ENCODE results near the gene WDR88. TPM values are rescaled to one million over a fixed set of nuclear protein-coding genes. Genes with fewer than 3 reads are reported as not detected.
A peak's percentile ranks its signal among the peaks of the same experiment; 100 is the strongest.

WDR88 gene
- total and polyA plus RNA-seq, 2 of the 13 experiments (the other 11 are each of a cell fraction or from before 2014, with no cell fraction given) = not detected

DNA sequence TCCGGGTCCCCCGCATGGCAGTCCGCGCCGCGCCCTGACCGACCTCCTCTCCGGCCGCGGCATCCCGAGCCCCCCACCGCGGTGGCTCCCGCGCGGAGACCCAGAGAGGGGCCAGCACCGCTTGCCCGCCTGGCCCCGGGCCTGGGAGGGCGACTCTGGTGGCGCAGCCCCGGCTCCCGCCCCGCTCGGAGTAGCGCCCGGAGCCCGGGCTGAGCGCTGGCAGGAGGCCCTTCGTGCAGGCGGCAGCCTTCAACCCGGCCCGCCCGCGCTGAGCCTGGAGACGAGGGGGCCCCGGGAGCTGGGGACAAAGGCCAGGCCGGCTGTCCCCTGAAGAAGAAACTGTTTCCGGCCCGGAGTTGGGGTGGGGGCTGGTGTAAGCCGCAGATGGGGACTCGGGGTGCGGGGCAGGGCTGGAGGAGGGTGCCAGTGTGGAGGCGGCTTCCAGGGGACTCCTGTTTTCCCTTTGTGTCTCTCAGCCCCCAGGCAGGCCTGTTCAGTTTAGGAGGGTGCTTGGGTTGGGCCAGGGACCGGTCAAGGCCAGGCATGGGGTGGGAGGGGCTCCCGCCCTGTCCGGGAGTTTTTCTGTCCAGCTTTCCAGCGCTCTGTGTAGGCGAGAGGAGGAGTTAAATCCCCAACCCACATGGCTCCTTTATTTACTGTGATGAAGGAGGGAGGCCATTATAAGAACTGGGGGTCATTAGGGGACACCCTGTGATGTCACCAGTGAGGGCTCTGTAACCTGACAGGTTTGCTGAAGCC lies 63.2 kb downstream of the WDR88 start (continued):
- TF ChIP-seq, protein P1, sequence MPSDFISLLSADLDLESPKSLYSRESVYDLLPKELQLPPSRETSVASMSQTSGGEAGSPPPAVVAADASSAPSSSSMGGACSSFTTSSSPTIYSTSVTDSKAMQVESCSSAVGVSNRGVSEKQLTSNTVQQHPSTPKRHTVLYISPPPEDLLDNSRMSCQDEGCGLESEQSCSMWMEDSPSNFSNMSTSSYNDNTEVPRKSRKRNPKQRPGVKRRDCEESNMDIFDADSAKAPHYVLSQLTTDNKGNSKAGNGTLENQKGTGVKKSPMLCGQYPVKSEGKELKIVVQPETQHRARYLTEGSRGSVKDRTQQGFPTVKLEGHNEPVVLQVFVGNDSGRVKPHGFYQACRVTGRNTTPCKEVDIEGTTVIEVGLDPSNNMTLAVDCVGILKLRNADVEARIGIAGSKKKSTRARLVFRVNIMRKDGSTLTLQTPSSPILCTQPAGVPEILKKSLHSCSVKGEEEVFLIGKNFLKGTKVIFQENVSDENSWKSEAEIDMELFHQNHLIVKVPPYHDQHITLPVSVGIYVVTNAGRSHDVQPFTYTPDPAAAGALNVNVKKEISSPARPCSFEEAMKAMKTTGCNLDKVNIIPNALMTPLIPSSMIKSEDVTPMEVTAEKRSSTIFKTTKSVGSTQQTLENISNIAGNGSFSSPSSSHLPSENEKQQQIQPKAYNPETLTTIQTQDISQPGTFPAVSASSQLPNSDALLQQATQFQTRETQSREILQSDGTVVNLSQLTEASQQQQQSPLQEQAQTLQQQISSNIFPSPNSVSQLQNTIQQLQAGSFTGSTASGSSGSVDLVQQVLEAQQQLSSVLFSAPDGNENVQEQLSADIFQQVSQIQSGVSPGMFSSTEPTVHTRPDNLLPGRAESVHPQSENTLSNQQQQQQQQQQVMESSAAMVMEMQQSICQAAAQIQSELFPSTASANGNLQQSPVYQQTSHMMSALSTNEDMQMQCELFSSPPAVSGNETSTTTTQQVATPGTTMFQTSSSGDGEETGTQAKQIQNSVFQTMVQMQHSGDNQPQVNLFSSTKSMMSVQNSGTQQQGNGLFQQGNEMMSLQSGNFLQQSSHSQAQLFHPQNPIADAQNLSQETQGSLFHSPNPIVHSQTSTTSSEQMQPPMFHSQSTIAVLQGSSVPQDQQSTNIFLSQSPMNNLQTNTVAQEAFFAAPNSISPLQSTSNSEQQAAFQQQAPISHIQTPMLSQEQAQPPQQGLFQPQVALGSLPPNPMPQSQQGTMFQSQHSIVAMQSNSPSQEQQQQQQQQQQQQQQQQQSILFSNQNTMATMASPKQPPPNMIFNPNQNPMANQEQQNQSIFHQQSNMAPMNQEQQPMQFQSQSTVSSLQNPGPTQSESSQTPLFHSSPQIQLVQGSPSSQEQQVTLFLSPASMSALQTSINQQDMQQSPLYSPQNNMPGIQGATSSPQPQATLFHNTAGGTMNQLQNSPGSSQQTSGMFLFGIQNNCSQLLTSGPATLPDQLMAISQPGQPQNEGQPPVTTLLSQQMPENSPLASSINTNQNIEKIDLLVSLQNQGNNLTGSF (CRISPR knock-in tag; IDR thresholded peaks at IDR 0.05) = 0 out of 2 replicates have a peak, but pooled peaks have one; percentile 16
- TF ChIP-seq, protein P2, sequence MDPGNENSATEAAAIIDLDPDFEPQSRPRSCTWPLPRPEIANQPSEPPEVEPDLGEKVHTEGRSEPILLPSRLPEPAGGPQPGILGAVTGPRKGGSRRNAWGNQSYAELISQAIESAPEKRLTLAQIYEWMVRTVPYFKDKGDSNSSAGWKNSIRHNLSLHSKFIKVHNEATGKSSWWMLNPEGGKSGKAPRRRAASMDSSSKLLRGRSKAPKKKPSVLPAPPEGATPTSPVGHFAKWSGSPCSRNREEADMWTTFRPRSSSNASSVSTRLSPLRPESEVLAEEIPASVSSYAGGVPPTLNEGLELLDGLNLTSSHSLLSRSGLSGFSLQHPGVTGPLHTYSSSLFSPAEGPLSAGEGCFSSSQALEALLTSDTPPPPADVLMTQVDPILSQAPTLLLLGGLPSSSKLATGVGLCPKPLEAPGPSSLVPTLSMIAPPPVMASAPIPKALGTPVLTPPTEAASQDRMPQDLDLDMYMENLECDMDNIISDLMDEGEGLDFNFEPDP (CRISPR knock-in tag; conservative IDR thresholded peaks at IDR 0.05) = 0 out of 2 replicates have a peak, but pooled peaks have one; percentile 47
- 0 out of 2 replicates have a peak, but pooled peaks have one; percentile 22 for TF ChIP-seq ZNF746 (CRISPR knock-in tag; IDR thresholded peaks at IDR 0.05)
- TF ChIP-seq AGO2 (optimal IDR thresholded peaks at IDR 0.05; ENCODE audit: low read depth, low read length) = peak; percentile 41
- 0 out of 2 replicates have a peak, but pooled peaks have one; percentile 34 for TF ChIP-seq ZNF607 (CRISPR knock-in tag; IDR thresholded peaks at IDR 0.05; ENCODE audit: borderline replicate concordance)
- no peak for TF ChIP-seq WIZ (CRISPR knock-in tag; IDR thresholded peaks at IDR 0.05)
- peak; percentile 34; the same call in 1 of the 2 replicates for TF ChIP-seq ZNF350 (CRISPR knock-in tag; IDR thresholded peaks at IDR 0.05; ENCODE audit: borderline replicate concordance, low read depth)
- no peak for TF ChIP-seq KLF9 (CRISPR knock-in tag; IDR thresholded peaks at IDR 0.05; ENCODE audit: low read depth)
- 0 out of 2 replicates have a peak, but pooled peaks have one; percentile 29 for TF ChIP-seq MAZ (IDR thresholded peaks at IDR 0.05; ENCODE audit: borderline replicate concordance, low read depth, low read length)
- peak; percentile 30; the same call in 1 of the 2 replicates for TF ChIP-seq MAZ (CRISPR knock-in tag; IDR thresholded peaks at IDR 0.05; ENCODE audit: low read depth)
- peak; percentile 11; the same call in 1 of the 2 replicates for TF ChIP-seq ZNF768 (CRISPR knock-in tag; IDR thresholded peaks at IDR 0.05)
- TF ChIP-seq ZNF605 (CRISPR knock-in tag; IDR thresholded peaks at IDR 0.05) = 0 out of 2 replicates have a peak, but pooled peaks have one; percentile 53
- TF ChIP-seq RNF2 (conservative IDR thresholded peaks at IDR 0.05; ENCODE audit: low read depth) = 0 out of 2 replicates have a peak, but pooled peaks have one; percentile 23
- TF ChIP-seq GZF1 (CRISPR knock-in tag; IDR thresholded peaks at IDR 0.05) = 0 out of 2 replicates have a peak, but pooled peaks have one; percentile 55
- TF ChIP-seq ZBTB38 (CRISPR knock-in tag; IDR thresholded peaks at IDR 0.05) = peak; percentile 9; the same call in 1 of the 2 replicates
- TF ChIP-seq RAD21 (CRISPR knock-in tag; IDR thresholded peaks at IDR 0.05) = 0 out of 2 replicates have a peak, but pooled peaks have one; percentile 23
- TF ChIP-seq ZNF563 (CRISPR knock-in tag; IDR thresholded peaks at IDR 0.05) = peak; percentile 82; the same call in 1 of the 2 replicates
- peak; percentile 37 for TF ChIP-seq XRCC5 (optimal IDR thresholded peaks at IDR 0.05; ENCODE audit: low read length)
- TF ChIP-seq PHF8 (CRISPR knock-in tag; IDR thresholded peaks at IDR 0.05) = peak; percentile 64
- peak; percentile 19; the same call in 1 of the 2 replicates for TF ChIP-seq HOXD1 (CRISPR knock-in tag; IDR thresholded peaks at IDR 0.05)
- TF ChIP-seq RXRB (CRISPR knock-in tag; IDR thresholded peaks at IDR 0.05; ENCODE audit: borderline replicate concordance) = peak; percentile 40; the same call in 1 of the 2 replicates
- TF ChIP-seq GATAD2A (CRISPR knock-in tag; IDR thresholded peaks at IDR 0.05) = peak; percentile 52; the same call in 1 of the 2 replicates
- TF ChIP-seq RBFOX2 (IDR thresholded peaks at IDR 0.05; ENCODE audit: low read depth, low read length) = peak; percentile 80
- peak; percentile 24 for TF ChIP-seq HNRNPLL (IDR thresholded peaks at IDR 0.05; ENCODE audit: low read depth, low read length, poor library complexity, severe bottlenecking)
